Endodermal cell (in vitro differentiated cells): ENCODE data around the gene ADGRG3. TPM values are rescaled to one million over a fixed set of nuclear protein-coding genes. Genes with fewer than 3 reads are reported as not detected.

Source experiments
- DNase-seq: peaks from one replicate; pipeline ENCODE4 v3.0.0-alpha.2; 2017
- H3K27ac ChIP-seq: 2 replicates; pipeline ENCODE4 v1.5.1; 2013; ENCODE audit warnings: mild to moderate bottlenecking, low read depth, low read length, moderate library complexity
- H3K27me3 ChIP-seq: 2 replicates; pipeline ENCODE4 v1.6.1; 2013; ENCODE audit warnings: mild to moderate bottlenecking, low read length, moderate library complexity; ENCODE audit not compliant: insufficient read depth, control insufficient read depth, poor library complexity, severe bottlenecking
- H3K36me3 ChIP-seq: 2 replicates; pipeline ENCODE4 v1.7.0; 2013; ENCODE audit warnings: mild to moderate bottlenecking, low read length, moderate library complexity; ENCODE audit not compliant: control insufficient read depth, insufficient read depth
- H3K4me1 ChIP-seq: one replicate; pipeline ENCODE4 v1.7.0; 2013; ENCODE audit warnings: low read length; ENCODE audit not compliant: control insufficient read depth, insufficient read depth
- H3K4me3 ChIP-seq: 2 replicates; pipeline ENCODE4 v1.5.1; 2013; ENCODE audit warnings: mild to moderate bottlenecking, low read length, moderate library complexity
- H3K9ac ChIP-seq: 2 replicates; pipeline ENCODE4 v1.6.1; 2013; ENCODE audit warnings: mild to moderate bottlenecking, low read length, moderate library complexity; ENCODE audit not compliant: poor library complexity, severe bottlenecking; ENCODE audit errors: extremely low read depth
- H3K9me3 ChIP-seq: 2 replicates; pipeline ENCODE4 v1.6.1; 2013; ENCODE audit warnings: mild to moderate bottlenecking, low read length, moderate library complexity; ENCODE audit not compliant: control insufficient read depth
- H3K27ac Mint-ChIP-seq: 2 replicates; pipeline ENCODE4 v1.8.0; 2020; ENCODE audit warnings: mixed read lengths
- H3K27me3 Mint-ChIP-seq: 2 replicates; pipeline ENCODE4 v1.8.0; 2021; ENCODE audit warnings: mild to moderate bottlenecking, mixed read lengths; ENCODE audit not compliant: insufficient read depth
- H3K36me3 Mint-ChIP-seq: 2 replicates; pipeline ENCODE4 v1.8.0; 2020; ENCODE audit warnings: low read depth, mixed read lengths
- H3K4me1 Mint-ChIP-seq: 2 replicates; pipeline ENCODE4 v1.8.0; 2020; ENCODE audit warnings: mixed read lengths
- H3K4me3 Mint-ChIP-seq: 2 replicates; pipeline ENCODE4 v1.8.0; 2020; ENCODE audit warnings: mild to moderate bottlenecking, moderate library complexity, mixed read lengths
- H3K9me3 Mint-ChIP-seq: 2 replicates; pipeline ENCODE4 v1.8.0; 2020; ENCODE audit warnings: mild to moderate bottlenecking, mixed read lengths
- WGBS, 2 experiments: methylation state at CpG; one replicate each; pipeline versions ENCODE4 v1.1.5 to v1.1.7; 2013; ENCODE audit warnings: missing lambda C conversion rate in 2 of 2, mixed read lengths in 1 of 2; ENCODE audit not compliant: insufficient coverage in 1 of 2, insufficient read length in 1 of 2; 5-methylcytosine and 5-hydroxymethylcytosine counted together
- total RNA-seq, 2 donors: library from RNA; stranded (reverse); fragmentation: NEBNext Ultra II Directional in 1 of 2; extraction: Animal tissue kit (Norgen Biotek cat#: 25700) in 1 of 2; gene quantifications; 2 replicates in 1 of 2; 3 replicates in 1 of 2; pipeline ENCODE4 v1.2.1, GENCODE V29; 2021
- TF ChIP-seq, protein P1 (sequence below): fragments of 200-600 bp; sonication (generic); conservative IDR thresholded peaks from 2 replicates; pipeline ENCODE4 v1.5.0; 2021; ENCODE audit warnings: antibody characterized with exemption, mild to moderate bottlenecking

Gene ADGRG3
- total RNA-seq, 2 donors from 2014 or later, result not detected

DNA sequence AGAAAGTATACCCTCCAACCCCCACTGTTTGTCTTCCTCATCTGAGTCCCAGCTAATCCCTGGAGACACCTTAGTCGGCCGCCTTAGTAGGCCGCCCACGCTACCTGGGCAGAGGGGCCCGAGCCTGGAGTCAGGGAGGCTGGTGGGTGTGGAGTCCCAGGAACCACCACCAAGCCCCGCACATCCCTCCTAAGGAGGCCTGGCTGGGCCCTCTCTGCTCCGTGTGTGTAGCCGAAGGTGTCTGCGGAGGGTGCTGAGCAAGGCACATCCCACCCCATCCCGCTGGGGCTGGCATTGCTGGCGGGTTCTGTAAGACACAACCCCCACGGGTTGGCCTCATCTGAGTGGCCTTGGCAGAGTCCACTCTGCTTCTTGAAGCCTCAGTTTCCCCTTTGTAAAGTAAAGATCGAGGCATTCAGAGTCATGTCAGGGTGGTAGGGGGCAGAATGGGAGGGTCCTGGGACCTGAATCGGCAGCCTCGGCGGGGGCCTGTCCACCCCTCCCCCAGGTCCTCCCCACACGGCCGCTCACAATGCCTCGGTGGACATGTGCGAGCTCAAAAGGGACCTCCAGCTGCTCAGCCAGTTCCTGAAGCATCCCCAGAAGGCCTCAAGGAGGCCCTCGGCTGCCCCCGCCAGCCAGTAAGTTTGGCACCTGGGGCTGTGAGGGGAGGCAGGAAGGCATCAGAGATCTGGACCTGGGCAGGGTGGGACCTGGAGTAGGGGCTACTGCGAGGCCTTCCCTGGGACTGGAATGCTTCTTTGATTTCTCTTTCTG lies 15.2 kb upstream of the ADGRG3 start:
- no peak for DNase-seq
- TF ChIP-seq, protein P1, sequence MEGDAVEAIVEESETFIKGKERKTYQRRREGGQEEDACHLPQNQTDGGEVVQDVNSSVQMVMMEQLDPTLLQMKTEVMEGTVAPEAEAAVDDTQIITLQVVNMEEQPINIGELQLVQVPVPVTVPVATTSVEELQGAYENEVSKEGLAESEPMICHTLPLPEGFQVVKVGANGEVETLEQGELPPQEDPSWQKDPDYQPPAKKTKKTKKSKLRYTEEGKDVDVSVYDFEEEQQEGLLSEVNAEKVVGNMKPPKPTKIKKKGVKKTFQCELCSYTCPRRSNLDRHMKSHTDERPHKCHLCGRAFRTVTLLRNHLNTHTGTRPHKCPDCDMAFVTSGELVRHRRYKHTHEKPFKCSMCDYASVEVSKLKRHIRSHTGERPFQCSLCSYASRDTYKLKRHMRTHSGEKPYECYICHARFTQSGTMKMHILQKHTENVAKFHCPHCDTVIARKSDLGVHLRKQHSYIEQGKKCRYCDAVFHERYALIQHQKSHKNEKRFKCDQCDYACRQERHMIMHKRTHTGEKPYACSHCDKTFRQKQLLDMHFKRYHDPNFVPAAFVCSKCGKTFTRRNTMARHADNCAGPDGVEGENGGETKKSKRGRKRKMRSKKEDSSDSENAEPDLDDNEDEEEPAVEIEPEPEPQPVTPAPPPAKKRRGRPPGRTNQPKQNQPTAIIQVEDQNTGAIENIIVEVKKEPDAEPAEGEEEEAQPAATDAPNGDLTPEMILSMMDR, result no peak
- no peak overlapping the region for H3K9ac ChIP-seq
- Mint-ChIP-seq H3K27me3 (peaks cover 3% of the 10 kb centered on the region), H3K4me1 (peaks cover 6% of the 10 kb centered on the region), H3K36me3 (no peaks in the 10 kb centered on the region), H3K27ac (no peak overlapping the region), H3K4me3 (no peak overlapping the region), H3K9me3 (no peaks in the 10 kb centered on the region)
- H3K36me3 ChIP-seq, result no peaks in the 10 kb centered on the region
- no peaks in the 10 kb centered on the region for H3K9me3 ChIP-seq
- no peak overlapping the region for H3K4me3 ChIP-seq
- H3K27me3 ChIP-seq, result no peaks in the 10 kb centered on the region
- no peaks in the 10 kb centered on the region for H3K4me1 ChIP-seq
- H3K27ac ChIP-seq, result no peak overlapping the region
- 88 to 95% methylated on average over 9 to 23 of the region's 23 CpGs for WGBS, 2 experiments

DNA sequence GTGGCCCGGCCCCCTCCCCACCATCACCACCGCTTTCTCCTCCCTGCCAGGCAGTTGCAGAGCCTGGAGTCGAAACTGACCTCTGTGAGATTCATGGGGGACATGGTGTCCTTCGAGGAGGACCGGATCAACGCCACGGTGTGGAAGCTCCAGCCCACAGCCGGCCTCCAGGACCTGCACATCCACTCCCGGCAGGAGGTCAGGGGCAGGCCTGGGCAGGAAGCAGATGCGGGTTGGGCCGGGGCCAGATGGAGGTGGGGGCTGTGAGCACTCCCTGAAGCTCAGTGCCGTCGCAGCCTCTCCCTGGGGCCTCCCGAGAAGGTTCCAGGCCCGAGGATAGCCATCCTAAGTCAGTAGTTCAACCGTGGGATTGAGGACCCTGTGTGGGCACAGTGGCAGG lies 14.2 kb upstream of the ADGRG3 start:
- Mint-ChIP-seq H3K36me3 (no peaks in the 10 kb centered on the region), H3K27me3 (peaks cover 3% of the 10 kb centered on the region), H3K27ac (no peak overlapping the region), H3K4me1 (peaks cover 6% of the 10 kb centered on the region), H3K4me3 (no peak overlapping the region), H3K9me3 (no peaks in the 10 kb centered on the region)
- Histone ChIP-seq H3K36me3 (no peaks in the 10 kb centered on the region), H3K27ac (peak overlapping the region; percentile 22), H3K4me1 (no peaks in the 10 kb centered on the region), H3K4me3 (no peak overlapping the region), H3K27me3 (no peaks in the 10 kb centered on the region), H3K9me3 (no peaks in the 10 kb centered on the region), H3K9ac (no peak overlapping the region)
- WGBS, 2 experiments, result 87 to 88% methylated on average over 12 to 16 of the region's 16 CpGs
- TF ChIP-seq, protein P1, result no peak
- no peak for DNase-seq

DNA sequence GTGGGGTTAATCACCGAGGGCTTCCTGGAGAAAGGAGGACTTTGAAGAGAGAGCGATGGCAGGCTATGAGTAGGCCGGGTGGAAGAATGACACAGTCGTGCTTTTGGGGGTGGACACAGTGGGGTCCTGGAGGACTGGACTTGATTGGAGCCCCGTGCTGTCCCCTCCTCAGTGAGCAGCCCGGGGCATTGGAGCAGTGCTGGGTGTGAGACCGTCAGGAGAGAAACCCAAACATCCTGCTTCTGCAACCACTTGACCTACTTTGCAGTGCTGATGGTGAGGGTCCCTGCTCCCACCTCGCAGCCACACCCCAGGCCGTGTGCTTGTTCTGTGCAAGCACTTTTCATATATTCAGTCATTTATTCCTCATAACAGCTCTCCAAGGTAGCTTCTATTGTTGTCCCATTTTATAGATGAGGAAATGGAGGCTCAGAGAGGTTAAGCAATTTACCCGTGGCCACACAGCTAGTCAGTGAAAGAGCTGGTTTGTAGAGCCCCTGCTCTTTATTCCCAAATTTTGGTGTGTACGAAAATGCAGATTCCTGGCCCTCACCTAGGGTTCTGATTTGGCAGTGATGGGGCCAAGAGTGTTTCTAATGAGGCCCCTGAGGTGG lies 11.7 kb upstream of the ADGRG3 start:
- Mint-ChIP-seq H3K36me3 (no peaks in the 10 kb centered on the region), H3K27me3 (peaks cover 3% of the 10 kb centered on the region), H3K9me3 (no peaks in the 10 kb centered on the region), H3K4me1 (peaks cover 4% of the 10 kb centered on the region), H3K27ac (no peak overlapping the region), H3K4me3 (no peak overlapping the region)
- no peak overlapping the region for H3K9ac ChIP-seq
- TF ChIP-seq, protein P1, result no peak
- DNase-seq, result no peak
- no peaks in the 10 kb centered on the region for H3K9me3 ChIP-seq
- H3K27me3 ChIP-seq, result no peaks in the 10 kb centered on the region
- H3K36me3 ChIP-seq, result no peaks in the 10 kb centered on the region
- H3K4me3 ChIP-seq, result no peak overlapping the region
- no peak overlapping the region for H3K27ac ChIP-seq
- WGBS, 2 experiments, result 84 to 94% methylated on average over 6 to 11 of the region's 11 CpGs
- H3K4me1 ChIP-seq, result no peaks in the 10 kb centered on the region
